Dedifferentiated amniotic fluid mesenchymal stem cell (primary cell): ENCODE measurements around the gene PRAC2.

Experiments
- DNase-seq: peaks from one replicate; pipeline ENCODE4 v3.0.0-alpha.2; 2016; ENCODE audit errors: extremely low spot score

Gene PRAC2

GRCh38 chr17:48734333-48735061, 11.5 kb downstream of the PRAC2 start:
- no peak for DNase-seq

GRCh38 chr17:48735062-48735351, 12.0 kb downstream of the PRAC2 start:
- DNase-seq, result no peak

GRCh38 chr17:48737330-48738043, 14.5 kb downstream of the PRAC2 start:
- no peak for DNase-seq

GRCh38 chr17:48738424-48738802, 15.4 kb downstream of the PRAC2 start:
- DNase-seq, result no peak

- no peak for DNase-seq
Measured at GRCh38 chr17:48738803-48739526, 16.0 kb downstream of the PRAC2 start.

- DNase-seq, result no peak
Measured at GRCh38 chr17:48740537-48740936, 17.6 kb downstream of the PRAC2 start.

- DNase-seq, result no peak
Measured at GRCh38 chr17:48745381-48746275, 22.6 kb downstream of the PRAC2 start.

- no peak for DNase-seq
Measured at GRCh38 chr17:48746916-48747444, 24.0 kb downstream of the PRAC2 start.

- DNase-seq, result no peak
Measured at GRCh38 chr17:48747445-48748363, 24.7 kb downstream of the PRAC2 start.

- DNase-seq, result no peak
Measured at GRCh38 chr17:48748718-48749566, 26.0 kb downstream of the PRAC2 start.

GRCh38 chr17:48749621-48750553, 26.9 kb downstream of the PRAC2 start:
- DNase-seq, result no peak

GRCh38 chr17:48751172-48751571, 28.2 kb downstream of the PRAC2 start:
- DNase-seq, result no peak

- DNase-seq, result no peak
Measured at GRCh38 chr17:48751733-48752398, 28.9 kb downstream of the PRAC2 start.

GRCh38 chr17:48752399-48753288, 29.7 kb downstream of the PRAC2 start:
- DNase-seq, result no peak

- no peak for DNase-seq
Measured at GRCh38 chr17:48753794-48754499, 31.0 kb downstream of the PRAC2 start.
